BLaER1 (cell line): ENCODE results near the gene KRT81.
"Not testable (repeated sequence)": the region's sequence is repeated elsewhere in the genome, so short reads cannot be mapped to it uniquely, and the experiment has no call there.

Experiments
- H3K27ac ChIP-seq: shearing (Covaris generic); formaldehyde crosslinking; 2 replicates; pipeline ENCODE4 v1.8.1; 2022
- H3K27me3 ChIP-seq: shearing (Covaris generic); formaldehyde crosslinking; 2 replicates; pipeline ENCODE4 v1.8.1; 2022
- H3K36me3 ChIP-seq: shearing (Covaris generic); formaldehyde crosslinking; 2 replicates; pipeline ENCODE4 v1.8.1; 2022
- H3K4me1 ChIP-seq: shearing (Covaris generic); formaldehyde crosslinking; 2 replicates; pipeline ENCODE4 v1.8.1; 2022
- H3K4me2 ChIP-seq: shearing (Covaris generic); formaldehyde crosslinking; 2 replicates; pipeline ENCODE4 v1.8.1; 2022
- H3K4me3 ChIP-seq: shearing (Covaris generic); formaldehyde crosslinking; 2 replicates; pipeline ENCODE4 v1.8.1; 2022
- H3K9ac ChIP-seq: shearing (Covaris generic); formaldehyde crosslinking; 2 replicates; pipeline ENCODE4 v1.8.1; 2022
- H3K9me3 ChIP-seq: shearing (Covaris generic); formaldehyde crosslinking; 2 replicates; pipeline ENCODE4 v1.8.1; 2022
- H4K20me1 ChIP-seq: shearing (Covaris generic); formaldehyde crosslinking; 2 replicates; pipeline ENCODE4 v1.8.1; 2022
- Cebpa-rat ChIP-seq: shearing (Covaris generic); IDR thresholded peaks from 2 replicates; pipeline ENCODE4 v1.8.1; 2022

KRT81 gene

DNA sequence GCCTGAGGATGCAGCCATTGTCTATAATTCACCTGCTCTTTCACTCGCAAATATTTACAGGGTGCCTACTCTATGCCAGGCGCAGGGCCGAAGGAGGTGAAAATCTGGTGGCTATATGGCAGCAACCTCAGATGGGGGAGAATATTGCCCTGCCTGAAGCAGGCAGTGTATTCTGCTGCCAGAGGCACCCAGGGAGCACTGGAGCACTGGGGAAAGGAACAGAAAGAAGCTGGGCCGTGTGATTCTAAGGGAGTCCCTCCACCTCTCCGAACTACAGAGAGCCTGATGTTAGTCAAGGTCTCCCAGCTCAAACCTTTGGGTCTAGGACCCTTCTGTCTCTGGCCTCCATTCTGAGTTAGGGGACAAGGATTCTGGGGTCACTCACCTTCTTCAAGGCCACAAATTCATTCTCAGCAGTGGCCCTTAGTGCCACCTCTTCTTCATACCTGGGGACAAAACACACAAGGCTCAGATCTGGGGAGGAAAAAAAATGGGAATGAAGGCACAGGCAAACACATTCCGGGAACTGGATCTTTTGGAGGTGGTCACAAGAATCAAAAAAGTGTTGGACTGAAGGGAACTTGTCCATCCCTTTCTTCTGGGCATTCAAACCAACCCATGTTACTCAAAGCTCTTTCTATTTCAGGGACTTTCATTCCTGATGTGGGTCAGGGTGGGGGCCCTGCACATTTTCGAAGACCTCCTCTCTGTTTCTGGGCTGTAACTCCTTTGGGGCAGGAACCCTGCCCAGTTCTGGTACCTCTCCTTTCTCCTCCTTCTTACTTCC lies 36.2 kb downstream of the KRT81 start:
- H3K9ac ChIP-seq: no peak overlapping the region
- H3K27me3 ChIP-seq: peaks cover 8% of the 10 kb centered on the region; the same call in 1 of the 2 replicates
- no peak overlapping the region for H3K4me3 ChIP-seq
- H3K9me3 ChIP-seq: no peaks in the 10 kb centered on the region
- H3K36me3 ChIP-seq: no peaks in the 10 kb centered on the region
- no peak overlapping the region for H3K27ac ChIP-seq
- no peak for TF ChIP-seq Cebpa-rat
- H3K4me1 ChIP-seq: peaks cover 13% of the 10 kb centered on the region
- H3K4me2 ChIP-seq: no peak overlapping the region
- H4K20me1 ChIP-seq: no peaks in the 10 kb centered on the region

DNA sequence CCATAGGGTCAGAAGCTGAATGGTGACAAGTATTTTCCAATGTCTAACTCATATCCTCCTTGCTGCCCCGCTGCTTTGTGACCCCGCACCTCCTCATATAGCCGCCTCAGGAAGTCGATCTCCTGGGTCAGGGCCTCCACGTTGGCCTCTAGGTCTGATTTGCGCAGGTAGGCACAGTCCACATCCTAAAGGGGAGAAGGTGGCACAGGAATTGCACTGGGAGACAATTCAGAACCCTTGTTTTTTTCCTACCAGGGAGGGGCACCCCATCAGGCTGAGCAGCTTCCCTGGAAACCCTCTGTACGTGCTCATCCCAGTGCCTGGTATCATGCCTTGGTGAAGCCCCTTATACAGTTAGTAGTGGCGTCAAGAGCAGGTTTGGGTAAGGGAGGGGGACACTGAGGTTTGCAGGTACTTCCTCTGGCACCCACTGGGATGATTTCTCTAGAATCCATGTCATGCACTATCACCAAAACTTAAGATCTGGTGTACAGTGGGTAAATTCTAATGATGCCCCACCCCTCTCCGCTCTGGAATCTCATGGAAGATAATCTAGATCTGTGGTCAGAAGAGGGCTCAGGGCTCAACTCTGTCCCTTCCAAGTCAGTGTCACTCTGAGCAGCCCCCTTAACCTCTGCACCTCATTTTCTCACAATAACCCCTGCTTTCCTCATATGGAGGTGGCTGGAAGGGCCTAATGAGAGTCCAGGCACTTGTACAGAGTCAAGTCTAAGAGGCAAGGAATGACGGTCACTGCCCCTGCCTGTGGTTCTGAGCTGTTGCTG lies 37.0 kb downstream of the KRT81 start:
- Histone ChIP-seq H3K9ac (no peak overlapping the region), H3K4me3 (no peak overlapping the region), H3K9me3 (no peaks in the 10 kb centered on the region), H3K27me3 (peaks cover 16% of the 10 kb centered on the region), H3K27ac (no peak overlapping the region), H3K4me2 (no peak overlapping the region), H3K4me1 (0 out of 2 replicates have a peak, but pooled peaks cover 5% of the 10 kb centered on the region), H4K20me1 (no peaks in the 10 kb centered on the region), H3K36me3 (no peaks in the 10 kb centered on the region)
- no peak for TF ChIP-seq Cebpa-rat

DNA sequence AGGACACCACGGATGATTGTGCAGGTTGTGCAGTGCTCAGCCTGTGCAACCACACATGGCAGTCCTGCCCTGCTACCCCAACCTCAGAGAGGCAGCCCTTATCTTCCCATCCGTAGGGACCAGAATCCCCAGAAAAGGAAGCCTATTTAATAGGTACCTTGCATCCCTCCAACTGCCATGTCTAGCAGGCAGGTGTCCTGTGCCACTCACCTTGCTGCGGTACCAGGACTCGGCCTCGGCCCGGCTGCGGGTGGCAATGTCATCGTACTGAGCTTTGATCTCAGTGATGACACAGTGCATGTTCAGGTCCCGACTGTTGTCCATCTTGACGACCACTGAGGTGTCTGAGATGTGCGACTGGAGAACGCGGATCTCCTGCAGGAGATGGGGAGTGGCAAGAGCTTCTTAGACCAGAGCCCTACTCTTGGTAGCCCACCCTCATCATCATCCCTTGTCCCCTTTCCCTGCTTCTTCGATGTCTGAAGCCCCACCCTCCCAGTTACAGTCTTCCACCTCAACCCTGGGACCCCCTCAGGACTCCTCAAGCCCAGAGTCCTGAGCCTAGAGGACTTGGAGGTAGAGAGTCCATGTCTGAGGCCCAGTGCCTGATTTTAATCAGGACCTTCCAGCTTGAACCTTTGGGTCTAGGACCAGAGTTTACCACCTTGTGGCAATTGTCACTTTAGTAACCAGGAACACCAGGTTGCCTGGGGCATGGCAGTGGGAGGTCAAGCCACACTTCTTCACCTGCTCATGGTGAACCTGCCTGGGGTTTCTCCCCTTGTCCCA lies 37.7 kb downstream of the KRT81 start:
- no peak overlapping the region for H3K27ac ChIP-seq
- H3K27me3 ChIP-seq: peaks cover 20% of the 10 kb centered on the region
- H4K20me1 ChIP-seq: no peaks in the 10 kb centered on the region
- no peak overlapping the region for H3K9ac ChIP-seq
- H3K4me2 ChIP-seq: no peak overlapping the region
- no peaks in the 10 kb centered on the region for H3K36me3 ChIP-seq
- H3K9me3 ChIP-seq: no peaks in the 10 kb centered on the region
- H3K4me1 ChIP-seq: 0 out of 2 replicates have a peak, but pooled peaks cover 5% of the 10 kb centered on the region
- no peak overlapping the region for H3K4me3 ChIP-seq
- no peak for TF ChIP-seq Cebpa-rat

DNA sequence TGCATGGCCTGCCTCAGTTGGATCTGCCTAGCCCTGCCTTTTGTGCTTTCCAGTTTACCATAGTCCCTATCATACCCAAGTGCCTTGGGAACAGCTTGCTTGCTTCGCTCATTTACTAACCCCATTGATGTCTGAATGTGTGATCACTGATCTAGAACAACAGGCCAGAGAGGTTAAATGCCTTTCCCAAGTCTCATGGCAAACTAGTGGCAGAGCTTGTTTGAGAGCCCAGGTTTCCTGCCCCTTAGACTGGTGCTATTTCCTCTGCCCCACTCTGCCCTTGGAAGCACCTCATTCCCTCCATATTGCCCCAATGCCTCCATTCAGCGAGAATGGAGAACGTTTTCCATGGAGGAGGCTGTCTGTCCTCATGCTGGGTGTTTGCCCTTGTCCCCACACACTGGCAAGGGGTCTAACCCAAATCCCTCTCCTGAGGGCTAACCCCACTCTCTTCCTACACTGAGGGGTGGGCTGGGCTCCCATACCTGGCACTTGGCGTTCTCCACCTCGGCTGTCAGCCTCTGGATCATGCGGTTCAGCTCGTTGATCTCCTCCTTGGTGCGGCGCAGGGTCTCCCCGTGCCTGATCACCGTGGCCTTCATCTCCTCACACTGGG lies 38.5 kb downstream of the KRT81 start:
- Histone ChIP-seq H3K9me3 (no peaks in the 10 kb centered on the region), H3K9ac (no peak overlapping the region), H3K4me2 (no peak overlapping the region), H3K4me1 (0 out of 2 replicates have a peak, but pooled peaks cover 5% of the 10 kb centered on the region), H3K27me3 (peaks cover 20% of the 10 kb centered on the region), H3K27ac (no peak overlapping the region), H3K4me3 (no peak overlapping the region), H4K20me1 (no peaks in the 10 kb centered on the region), H3K36me3 (no peaks in the 10 kb centered on the region)
- TF ChIP-seq Cebpa-rat: no peak

DNA sequence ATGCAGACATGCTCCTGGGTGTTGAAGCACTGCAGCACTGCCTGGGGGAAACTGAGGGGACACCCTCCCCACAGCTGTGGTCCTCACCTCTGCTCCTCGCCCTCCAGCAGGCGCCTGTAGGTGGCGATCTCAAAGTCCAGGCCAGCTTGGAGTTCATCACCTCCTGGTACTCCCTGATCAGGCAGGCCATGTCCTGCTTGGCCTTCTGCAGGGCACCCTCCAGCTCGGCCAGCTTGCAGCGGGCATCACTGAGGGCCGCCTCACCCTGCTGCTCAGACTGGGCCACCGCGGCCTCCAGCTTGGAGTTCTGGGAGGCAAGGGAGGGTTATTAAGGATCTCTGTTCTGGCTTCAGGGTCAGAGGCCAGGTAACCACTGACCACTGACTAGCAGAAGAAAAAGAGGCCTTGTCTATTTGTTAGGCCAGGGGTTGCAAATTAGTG lies 39.1 kb downstream of the KRT81 start:
- peaks cover 20% of the 10 kb centered on the region for H3K27me3 ChIP-seq
- H3K4me1 ChIP-seq, H4K20me1 ChIP-seq, H3K27ac ChIP-seq, H3K4me2 ChIP-seq, H3K9ac ChIP-seq, H3K4me3 ChIP-seq, H3K9me3 ChIP-seq, H3K36me3 ChIP-seq: not testable (repeated sequence)

DNA sequence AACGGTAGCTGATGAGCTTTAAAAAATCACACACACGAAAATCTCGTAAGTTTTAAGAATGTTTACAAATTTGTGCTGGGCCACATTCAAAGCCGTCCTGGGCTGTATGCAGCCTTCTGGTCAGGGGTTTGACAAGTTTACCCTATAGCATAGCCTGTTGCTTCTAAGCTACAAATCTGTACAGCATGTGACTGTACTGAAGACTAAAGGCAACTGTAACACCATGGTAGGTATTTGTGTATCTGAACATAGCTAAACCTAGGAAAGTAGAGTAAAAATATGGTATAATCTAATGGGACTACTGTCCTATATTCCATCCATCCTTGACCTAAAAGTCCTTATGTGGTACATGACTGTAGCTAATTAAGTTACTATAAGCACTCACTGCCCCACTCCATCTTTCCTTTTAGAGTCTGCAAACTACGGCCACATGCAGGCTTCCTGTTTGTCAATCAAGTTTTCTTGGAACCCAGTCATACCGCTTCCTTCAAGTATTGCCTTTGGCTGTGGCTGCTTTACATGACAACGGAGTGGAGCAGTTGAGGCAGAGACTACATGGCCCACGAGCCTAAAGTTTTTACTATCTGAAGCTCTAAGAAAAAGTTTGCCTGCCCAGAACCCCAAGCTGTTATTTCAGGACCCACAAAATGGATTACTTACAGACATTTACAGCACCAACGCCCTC lies 39.8 kb downstream of the KRT81 start:
- no peaks in the 10 kb centered on the region for H3K9me3 ChIP-seq
- H3K4me2 ChIP-seq: no peak overlapping the region
- H3K27me3 ChIP-seq: peaks cover 20% of the 10 kb centered on the region
- TF ChIP-seq Cebpa-rat: no peak
- H3K27ac ChIP-seq: no peak overlapping the region
- no peaks in the 10 kb centered on the region for H4K20me1 ChIP-seq
- 0 out of 2 replicates have a peak, but pooled peaks cover 6% of the 10 kb centered on the region for H3K4me1 ChIP-seq
- no peaks in the 10 kb centered on the region for H3K36me3 ChIP-seq
- H3K9ac ChIP-seq: no peak overlapping the region
- no peak overlapping the region for H3K4me3 ChIP-seq

DNA sequence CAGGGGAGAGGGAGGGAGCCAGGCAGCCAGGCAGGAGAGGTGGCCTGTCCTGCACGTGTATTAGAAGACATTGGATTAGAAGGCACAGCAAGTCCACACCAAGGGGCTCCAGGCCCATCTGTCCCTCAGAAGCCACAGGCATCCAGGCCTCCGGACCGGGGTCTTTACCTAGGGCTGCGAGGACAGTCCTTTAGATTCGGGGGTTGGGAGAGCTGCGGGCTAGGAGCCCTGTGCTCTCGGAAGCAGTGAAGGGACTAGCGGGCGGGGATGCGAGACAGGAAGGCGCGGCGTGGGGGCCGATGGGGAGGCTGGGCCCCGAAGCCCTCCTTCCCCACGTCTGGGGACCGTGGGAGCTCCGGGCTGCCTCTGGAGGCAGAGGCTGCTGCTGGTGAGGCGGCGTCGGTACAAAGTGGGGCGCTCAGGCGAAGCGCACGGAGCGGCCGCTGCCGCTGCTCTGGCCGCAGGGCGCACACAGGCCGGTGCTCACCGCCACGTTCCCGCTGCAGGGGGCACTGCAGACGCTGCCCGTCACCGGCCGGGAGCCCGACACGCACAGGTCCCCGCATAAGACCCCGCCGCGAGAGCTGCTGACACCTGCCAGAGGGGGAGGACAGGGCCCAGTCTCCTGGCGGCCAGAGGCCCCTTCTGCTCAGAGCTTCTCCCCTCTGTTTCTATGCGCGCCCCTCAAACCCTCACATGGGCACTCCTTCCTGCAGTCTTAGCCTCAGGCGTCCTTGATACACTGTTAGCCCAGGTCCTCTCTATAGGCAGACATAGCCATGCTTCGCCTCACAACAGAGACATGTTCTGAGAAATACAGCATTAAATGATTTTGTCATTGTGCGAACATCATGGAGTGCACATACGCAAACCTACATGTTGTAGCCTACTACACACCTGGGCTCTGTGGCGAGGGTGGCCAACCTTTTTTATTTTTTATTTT lies 41.0 kb downstream of the KRT81 start:
- H3K9ac ChIP-seq: no peak overlapping the region
- no peak overlapping the region for H3K4me2 ChIP-seq
- H3K9me3 ChIP-seq: no peaks in the 10 kb centered on the region
- H3K36me3 ChIP-seq: no peaks in the 10 kb centered on the region
- no peak for TF ChIP-seq Cebpa-rat
- H3K27me3 ChIP-seq: peaks cover 20% of the 10 kb centered on the region
- no peak overlapping the region for H3K27ac ChIP-seq
- peaks cover 18% of the 10 kb centered on the region for H3K4me1 ChIP-seq
- H4K20me1 ChIP-seq: no peaks in the 10 kb centered on the region
- H3K4me3 ChIP-seq: no peak overlapping the region

DNA sequence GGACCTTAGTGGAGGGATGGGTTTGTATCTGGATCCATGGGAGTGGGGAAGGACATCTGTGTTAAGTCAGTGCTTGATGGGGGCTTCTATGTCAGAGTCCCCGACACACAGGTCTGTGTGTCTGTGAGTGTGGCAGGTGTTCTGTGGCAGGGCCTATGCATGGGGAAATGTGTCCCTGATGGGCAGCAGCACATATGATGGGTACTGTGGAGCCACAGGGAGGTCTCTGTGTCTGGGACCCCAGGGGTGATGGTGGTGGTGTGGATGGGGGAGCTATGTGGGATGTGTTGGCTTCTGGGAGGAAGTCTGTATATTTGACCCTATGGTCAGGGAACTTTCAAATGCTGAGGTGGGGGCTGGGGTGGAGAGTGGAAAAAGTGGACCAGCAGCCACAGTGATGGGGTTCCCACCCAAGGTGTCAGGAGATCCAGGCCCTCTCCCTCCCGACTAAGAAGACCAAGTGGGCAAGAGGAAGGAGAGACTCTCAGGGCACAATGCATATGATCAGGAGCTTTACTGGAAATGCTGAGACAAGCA lies 41.8 kb downstream of the KRT81 start:
- no peak overlapping the region for H3K4me2 ChIP-seq
- TF ChIP-seq Cebpa-rat: no peak

More for the DNA sequence above, 41.8 kb downstream of the KRT81 start:
- peaks cover 20% of the 10 kb centered on the region for H3K27me3 ChIP-seq
- H3K27ac ChIP-seq: no peak overlapping the region
- no peak overlapping the region for H3K9ac ChIP-seq
- no peaks in the 10 kb centered on the region for H3K36me3 ChIP-seq
- peaks cover 26% of the 10 kb centered on the region for H3K4me1 ChIP-seq
- no peaks in the 10 kb centered on the region for H4K20me1 ChIP-seq
- no peak overlapping the region for H3K4me3 ChIP-seq
- no peaks in the 10 kb centered on the region for H3K9me3 ChIP-seq
